ENCODE data around the gene ETNPPL. TPM values are rescaled to one million over a fixed set of nuclear protein-coding genes. Genes with fewer than 3 reads are reported as not detected.

The ETNPPL gene
- total RNA-seq, result 0.41 TPM

DNA sequence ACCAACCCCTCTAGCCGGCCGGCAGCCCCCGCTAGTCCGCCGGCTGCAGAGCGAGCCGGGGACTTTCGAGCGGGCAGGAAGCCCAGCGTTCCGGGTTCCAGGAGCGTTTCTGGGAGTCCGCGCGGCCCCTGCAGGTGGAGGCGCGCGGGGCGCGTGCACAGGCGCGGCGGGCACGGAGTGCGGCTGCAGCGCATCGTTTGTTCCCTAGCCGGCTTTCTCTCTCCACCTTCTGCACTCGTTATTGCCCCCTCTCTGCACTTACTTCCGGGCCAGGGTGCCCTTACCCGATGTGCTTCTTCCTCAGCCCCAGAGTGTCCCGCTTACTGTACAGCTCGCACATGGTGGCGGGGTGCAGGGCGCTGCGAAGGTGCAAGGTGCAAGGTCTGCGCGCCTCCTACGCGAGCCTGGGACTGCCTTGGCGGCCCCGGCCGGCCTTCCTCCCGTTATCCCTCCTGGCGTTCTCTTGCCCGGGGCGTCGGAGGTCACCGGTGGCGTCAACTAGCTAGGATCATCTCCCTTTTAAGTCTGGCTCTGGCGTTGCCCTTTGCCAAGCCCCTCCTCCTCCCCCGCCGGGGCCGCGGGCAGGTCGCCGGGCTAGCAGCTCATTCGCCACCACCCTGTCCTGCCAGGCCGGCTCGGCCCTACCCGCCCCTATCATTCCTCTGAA, at the start of gene ETNPPL:
Gene ETNPPL (minus strand): TSS at position 495 of the 667 bp plus-strand sequence. CDS start 155 bp downstream, at position 340.
- FAIRE-seq, result no peak
- peak in 1 of 2 donors; percentile 41 for DNase-seq (ENCODE audit: low spot score in 2 of 2)

DNA sequence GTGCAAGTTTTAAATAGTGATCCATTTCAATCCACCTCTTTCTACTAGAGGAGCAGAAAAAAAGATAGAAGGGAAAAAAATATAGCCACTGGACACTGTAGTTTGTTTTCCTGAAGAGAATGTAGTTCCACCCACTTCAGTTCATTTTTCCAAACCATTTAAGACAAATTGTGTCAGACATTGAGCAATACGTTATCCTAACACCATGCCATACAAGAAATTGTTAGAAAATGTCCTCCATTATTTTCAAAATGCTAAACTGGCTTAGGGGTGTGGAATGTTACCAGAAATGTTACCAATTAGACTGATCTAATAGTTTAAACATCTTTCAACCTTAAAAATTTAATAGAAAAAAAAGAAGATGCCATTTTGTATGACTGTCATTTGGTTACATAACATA, 48.6 kb upstream of the ETNPPL start:
- no peak for FAIRE-seq

DNA sequence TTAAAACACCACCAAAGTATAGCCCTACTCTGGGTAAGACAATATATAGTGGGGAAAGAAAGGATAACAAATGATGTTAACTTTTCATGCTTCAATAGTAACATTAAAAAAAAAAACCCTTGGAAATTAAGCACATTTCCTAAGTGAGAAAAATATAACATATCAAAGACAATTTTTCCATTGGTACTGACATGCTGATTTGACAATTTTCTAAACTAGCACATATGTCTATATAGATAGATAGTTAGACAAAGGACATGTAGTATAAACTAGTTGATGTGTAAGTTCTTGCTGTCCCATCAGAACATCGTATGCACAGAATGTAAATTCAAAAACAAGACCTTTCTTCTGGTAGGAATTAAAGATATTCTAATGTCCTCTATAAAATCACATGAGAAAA, 47.2 kb upstream of the ETNPPL start:
- no peak for DNase-seq (ENCODE audit: low spot score in 2 of 2)
- no peak for FAIRE-seq

More for the DNA sequence above, 48.6 kb upstream of the ETNPPL start:
- DNase-seq (ENCODE audit: low spot score in 2 of 2), result no peak

DNA sequence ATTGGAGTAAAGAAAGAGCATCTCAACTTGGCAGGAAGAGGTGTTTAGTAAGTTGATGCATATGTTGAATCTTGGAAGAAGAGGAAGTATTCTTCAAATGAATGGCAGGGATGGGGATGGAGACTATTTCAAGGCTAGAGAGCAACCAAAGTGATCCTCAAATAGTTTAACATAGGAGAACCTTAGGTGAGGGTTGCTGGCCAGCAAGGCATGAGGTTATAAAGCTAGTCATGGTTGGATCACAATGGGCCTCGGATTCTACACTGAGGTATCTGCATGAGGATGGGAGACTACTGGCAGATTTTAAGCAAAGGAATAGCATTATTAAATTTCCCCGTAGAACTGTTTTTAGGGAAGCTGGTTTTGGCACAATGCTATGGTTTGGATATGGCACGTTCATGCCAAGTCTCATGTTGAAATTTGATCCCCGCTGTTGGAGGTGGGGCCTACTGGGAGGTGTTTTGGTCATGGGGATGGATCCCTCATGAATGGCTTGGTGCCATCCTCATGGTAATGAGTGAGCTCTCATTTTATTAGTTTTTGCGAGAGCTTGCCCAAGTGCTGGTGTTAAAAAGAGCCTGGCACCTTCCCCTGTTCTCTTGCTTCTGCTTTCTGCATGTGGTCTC, 41.9 kb upstream of the ETNPPL start:
- DNase-seq (ENCODE audit: low spot score in 2 of 2), result no peak
- FAIRE-seq, result no peak

DNA sequence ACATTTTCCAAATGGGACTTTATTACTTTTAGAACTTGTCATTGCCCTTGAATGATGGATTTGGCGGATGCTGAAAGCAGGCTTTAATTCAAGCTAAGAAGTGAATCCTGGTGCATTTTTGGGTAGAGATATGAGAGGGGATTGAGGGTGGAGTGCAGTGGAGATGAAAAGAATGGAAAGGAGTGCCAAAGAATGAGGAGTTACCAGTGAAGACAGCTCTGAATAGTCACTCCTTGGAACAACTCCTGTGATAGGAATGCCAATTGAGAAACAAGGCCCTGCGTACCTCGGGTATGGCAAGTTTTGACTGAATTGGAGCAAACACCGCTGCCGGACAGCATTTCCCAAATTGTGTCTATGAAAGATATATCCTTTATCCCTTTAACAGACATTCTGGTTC, 36.5 kb upstream of the ETNPPL start:
- FAIRE-seq (no peak), DNase-seq (ENCODE audit: low spot score in 2 of 2) (no peak)

DNA sequence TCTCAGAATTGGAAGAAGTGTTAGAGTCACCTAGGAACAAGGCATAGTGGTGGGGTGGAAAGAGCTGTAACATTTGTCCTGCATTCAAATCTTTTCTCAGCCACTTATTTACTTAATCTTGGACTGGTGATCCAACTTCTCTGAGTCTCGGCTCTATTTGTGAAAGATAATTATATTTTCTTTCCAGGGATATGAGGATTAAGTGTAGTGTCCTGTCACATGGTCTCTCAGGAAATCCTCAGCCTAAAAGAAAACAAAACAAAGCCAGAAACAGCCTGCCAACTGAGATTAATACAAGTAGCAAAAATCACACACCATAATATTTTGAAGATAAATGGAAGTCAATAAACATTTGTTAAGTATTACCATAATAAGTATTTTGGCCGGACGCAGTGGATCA, 33.3 kb upstream of the ETNPPL start:
- no peak for DNase-seq (ENCODE audit: low spot score in 2 of 2)

DNA sequence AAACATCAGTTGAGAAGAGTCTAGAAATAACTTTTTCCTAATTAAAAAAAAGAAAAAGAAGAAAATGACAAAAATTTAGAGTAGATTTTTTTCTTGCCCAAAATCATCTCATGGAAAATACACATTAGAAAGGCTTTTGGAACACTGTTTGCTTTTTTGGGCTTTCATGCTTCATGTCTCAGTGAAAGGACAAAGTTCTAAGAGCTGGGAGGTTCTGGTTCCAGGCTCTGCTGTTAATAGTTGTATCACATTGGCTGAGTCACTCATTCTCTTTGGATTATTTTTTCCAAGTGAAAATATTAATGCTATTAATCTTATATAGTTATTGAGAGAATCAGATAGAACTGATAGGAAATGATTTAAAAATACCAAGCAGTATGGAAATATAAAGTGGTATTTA, 32.9 kb upstream of the ETNPPL start:
- no peak for FAIRE-seq
- DNase-seq (ENCODE audit: low spot score in 2 of 2), result no peak

More for the DNA sequence above, 33.3 kb upstream of the ETNPPL start:
- no peak for FAIRE-seq

DNA sequence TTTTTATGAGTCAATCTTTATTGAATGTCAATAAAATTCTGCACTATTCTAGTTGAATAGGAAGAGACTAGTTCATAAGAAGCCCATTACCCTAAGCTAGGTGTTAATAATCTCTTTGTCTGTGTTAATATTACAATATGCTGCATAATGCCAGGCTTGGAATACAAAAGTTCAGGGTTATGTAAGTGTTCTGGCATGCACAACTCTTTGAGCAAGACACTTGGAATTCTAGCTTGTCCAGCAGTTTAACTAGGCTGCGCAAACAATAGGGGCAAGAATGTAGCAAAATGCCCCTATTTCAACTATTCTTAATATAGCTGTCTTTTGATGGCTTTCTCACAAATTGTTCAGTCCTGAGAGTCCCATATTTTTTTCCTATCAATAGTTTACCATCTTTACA, 31.3 kb upstream of the ETNPPL start:
- DNase-seq (ENCODE audit: low spot score in 2 of 2) (no peak), FAIRE-seq (no peak)

DNA sequence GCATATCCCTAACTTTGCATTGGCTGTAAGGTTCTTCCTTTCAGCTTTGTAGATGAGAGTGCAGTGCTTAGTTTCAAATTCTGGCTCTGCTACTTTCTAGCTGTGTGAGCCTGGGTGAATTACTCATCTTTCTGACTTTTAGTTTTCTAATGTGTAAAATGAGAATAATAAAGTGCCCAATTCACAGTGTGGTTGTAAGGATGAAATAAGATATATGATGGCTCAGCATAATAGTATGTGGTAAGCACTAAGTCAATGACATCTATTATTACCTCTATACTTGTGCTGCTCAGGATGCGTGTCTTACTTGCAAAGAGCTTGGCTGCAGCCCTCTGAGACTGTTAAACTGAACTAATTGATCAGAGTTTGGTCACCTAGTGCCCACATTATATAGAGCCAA, 30.6 kb upstream of the ETNPPL start:
- DNase-seq (ENCODE audit: low spot score in 2 of 2) (no peak), FAIRE-seq (no peak)

DNA sequence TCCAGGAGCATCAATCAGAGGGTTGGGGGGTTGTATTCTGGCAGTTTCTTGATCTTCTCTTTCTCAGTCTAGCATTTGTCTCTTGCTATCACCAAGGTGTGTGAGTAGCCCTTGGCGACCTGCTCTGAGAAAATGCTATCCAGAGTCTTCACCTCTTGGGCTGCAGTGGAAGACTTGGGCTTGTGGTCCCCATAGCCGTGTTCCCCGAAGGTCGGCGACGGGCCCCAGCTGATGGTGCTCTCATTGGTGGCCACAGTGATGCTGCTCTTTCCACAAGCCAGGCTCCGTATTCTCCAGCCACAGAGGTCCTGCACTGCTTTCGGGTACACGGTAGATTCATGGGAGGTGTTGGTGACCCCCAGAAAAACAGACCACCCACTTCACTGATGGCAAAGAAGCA, 25.9 kb upstream of the ETNPPL start:
- no peak for DNase-seq (ENCODE audit: low spot score in 2 of 2)
- FAIRE-seq, result no peak

DNA sequence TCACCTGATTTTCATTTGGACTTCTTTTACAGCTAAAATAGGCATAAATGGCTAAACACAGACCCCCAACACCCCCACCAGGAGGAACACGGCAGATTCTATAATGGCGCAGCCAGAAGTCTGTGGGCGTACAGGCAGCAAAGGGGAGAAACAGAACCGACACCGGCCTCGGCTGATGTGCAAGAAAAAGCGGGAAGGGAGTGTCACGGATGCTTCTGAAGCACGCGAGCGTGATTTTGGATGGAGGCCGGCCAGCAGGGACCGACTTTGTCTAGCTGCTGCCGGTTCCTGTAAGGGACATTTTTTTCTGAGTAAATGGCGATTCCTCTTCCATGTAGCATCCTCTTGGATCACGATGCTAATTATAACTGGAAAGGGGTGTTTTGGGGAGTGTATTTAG, 24.9 kb upstream of the ETNPPL start:
- FAIRE-seq (no peak), DNase-seq (ENCODE audit: low spot score in 2 of 2) (no peak)

DNA sequence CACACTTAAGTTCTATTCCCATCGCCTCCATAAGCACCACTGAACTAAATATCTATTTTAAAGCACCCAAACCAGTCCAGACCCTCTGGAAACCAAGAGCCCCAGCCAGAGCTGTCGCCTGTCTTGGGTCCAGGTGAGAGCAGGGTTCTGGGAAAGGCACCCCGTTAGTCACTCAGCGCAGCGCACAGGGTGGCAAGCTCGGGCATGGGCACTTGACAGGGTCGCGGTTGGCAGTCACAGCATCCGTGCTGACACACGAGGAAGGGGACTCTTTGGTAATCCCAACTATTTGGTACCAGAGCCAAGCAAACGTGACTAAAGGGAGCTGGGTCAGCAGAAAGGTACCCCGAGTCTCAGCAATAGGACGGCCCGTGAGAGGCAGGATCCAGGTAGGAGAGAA, 24.3 kb upstream of the ETNPPL start:
- DNase-seq (ENCODE audit: low spot score in 2 of 2), result no peak
- FAIRE-seq, result no peak

DNA sequence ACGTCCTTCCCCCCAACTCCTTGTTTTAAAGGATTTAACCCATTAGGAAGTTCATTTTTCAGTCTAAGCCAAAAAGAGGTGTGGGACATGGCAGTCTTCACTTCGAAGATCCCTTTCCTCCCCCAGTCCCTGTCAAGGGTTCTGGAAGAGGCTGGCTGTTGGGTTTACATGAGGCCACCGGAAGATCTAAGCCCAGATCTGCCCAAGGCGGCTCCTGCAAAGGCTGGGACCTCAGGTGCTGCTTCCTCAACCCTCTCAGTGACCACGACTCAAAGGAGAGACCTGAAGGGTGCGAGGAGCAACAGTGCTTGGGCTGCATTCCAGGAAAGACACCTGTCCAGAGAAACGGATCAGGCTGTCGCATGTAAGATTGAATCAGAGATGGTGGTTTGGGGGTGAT, 23.5 kb upstream of the ETNPPL start:
- no peak for DNase-seq (ENCODE audit: low spot score in 2 of 2)
- FAIRE-seq, result no peak

DNA sequence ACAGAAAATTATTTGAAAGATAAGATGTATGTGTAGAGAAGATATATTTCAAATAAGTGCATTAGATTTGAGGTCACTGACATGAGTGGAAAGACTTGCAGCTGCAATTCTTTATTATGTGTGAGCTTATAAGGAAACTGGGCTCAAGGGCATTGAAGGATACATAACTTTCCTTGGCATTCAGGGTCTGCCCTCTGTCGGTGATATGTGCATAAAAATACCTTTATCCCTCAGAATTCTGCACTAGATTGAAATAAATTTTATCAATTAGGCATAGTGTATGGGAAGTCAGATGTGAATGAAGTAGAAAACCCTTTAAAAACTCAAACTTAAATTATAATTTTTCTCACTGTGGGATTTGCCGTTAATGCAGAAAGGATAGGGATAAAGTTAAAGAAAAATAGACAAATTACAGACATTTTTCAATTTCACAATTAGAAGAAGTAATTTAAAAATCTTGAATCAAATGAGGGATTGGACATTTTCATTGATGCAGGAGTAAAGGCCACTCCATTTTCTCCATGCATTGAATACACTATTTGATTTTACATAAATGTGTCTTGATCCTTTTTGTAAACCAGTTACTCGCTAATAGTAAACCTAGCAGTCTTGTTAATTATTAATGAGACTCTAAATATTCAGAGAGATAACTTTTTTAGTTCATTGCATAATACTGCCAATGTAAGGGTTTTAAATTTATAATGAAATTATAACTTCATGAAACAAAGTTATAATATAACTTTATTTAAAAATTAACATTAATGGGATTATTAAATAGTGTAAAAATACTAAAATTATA, 21.0 kb upstream of the ETNPPL start:
- DNase-seq (ENCODE audit: low spot score in 2 of 2) (no peak), FAIRE-seq (peak; percentile 59)

DNA sequence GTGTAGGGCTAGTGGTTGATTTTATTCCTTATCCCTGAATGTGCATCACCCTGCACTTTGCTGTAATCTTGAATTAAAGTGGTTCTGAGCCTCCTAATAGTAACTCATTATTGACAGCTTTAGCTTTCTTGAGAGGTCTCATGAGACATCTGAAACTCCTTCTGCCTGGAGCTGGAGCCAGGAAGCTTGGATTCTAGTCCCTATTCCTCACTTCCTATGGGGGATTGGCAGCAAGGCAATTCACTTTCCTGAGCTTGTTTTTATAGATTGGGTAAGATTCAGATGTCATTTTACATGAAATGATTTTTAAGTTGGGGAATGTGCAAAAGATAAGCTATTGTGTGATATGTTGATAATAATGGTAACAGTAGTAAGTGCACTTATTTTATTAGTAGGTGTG, 17.1 kb upstream of the ETNPPL start:
- no peak for DNase-seq (ENCODE audit: low spot score in 2 of 2)
- FAIRE-seq, result no peak

DNA sequence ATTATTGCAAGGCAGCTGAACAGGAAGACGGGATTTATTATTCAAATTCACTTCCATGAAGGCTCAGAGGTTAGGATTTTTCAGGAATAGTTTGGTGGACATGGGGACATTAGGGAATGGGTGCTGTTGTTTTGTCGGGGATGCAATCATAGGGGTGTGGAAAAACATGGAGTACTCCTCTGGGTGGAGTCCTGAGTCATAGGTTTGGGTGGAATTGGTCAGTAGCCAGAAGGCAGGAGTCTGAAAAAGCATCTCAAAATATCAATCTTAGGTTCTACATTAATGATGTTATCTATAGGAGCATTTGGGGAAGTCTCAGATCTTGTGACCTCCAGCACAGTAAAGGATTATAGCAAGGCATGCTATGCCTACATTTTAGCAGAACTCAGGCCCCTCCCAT, 14.5 kb upstream of the ETNPPL start:
- FAIRE-seq (no peak), DNase-seq (ENCODE audit: low spot score in 2 of 2) (no peak)

DNA sequence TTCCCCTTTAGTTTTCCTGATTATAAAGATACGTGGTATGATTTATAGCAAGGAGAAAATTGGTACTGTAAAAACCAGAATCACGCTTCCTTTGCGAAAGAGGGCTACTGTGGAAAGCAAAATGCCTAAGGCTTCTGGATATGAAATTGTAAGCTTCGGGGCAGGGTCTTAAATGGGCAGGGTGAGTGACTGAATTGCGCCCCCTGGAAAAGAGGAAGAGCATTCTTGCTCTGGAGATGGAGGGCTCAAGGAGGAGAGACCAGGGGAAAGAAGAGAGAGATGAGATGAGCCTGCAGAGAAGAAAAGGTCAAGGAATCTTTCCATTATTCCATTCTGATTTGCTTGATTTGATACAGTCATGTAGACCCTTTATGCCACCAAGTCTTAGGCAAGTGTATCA, 13.1 kb upstream of the ETNPPL start:
- FAIRE-seq, result no peak
- DNase-seq (ENCODE audit: low spot score in 2 of 2), result no peak

DNA sequence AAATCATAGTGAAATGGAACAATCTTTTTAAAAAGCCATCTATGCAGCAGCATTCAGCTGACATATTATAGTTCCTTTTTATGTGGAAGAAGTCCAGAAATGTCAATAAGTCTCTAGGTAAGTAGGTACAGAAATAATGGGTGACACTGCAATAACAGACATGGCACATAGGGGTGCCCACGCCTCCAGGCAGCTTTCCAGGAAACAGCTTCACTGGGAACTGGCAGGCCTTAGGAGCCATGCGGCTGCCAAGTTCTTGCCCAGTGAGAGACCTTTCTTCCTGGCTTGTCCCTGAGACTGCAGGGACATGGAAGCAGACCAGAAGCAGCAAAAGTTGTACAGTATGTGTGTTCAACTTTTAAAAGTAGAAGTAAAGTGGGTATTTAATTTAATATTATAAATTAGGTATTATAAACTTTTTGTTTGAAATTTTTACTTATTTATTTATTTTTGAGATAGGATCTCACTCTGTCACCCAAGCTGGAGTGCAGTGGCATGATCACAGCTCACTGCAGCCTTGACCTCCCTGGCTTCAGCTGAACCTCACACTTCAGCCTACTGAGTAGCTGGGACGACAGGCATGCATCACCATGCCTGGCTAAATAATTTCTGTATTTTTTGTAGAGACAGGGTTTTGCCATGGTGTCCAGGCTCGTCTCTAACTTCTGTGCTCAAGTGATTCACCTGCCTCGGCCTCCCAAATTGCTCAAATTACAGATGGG, 12.1 kb upstream of the ETNPPL start:
- FAIRE-seq (no peak), DNase-seq (ENCODE audit: low spot score in 2 of 2) (no peak)

DNA sequence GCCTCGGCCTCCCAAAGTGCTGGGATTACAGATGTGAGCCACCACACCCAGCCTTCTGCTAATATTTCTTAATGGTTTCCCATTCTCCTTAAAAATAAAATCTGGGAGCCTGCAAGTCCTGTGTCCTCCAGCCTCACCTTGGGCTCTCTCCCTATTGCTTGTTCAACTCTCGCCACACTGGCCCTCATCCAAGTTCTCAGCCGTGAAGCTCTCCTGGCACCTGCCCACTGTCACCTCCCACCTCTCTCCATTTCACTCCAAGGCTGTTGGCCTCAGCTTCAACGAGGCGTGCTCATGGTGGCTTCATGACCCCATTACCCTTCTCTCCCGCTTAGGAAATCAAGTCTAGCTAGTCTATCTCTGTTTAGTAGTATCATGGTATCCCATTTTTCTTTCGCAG, 9.5 kb upstream of the ETNPPL start:
- DNase-seq (ENCODE audit: low spot score in 2 of 2) (no peak), FAIRE-seq (no peak)

DNA sequence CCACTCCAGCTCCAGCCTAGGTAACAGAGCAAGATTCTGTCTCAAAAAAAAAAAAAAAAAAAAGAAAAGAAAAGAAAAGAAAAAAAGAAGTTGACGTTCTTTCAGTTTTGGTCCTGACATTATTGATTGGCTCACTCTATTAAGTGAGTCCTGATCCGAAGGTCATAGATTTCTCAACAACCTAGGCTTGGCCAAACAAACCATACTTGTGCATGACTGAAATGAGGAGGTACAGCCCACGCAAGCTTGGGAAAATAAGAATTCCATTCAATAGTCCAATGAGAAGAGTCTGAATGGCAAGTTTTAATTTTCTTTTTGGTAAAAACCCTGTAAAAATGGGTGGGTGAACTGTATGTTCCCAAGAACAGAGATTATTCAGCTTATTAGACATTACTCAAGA, 3.2 kb upstream of the ETNPPL start:
- DNase-seq (ENCODE audit: low spot score in 2 of 2) (no peak), FAIRE-seq (no peak)

DNA sequence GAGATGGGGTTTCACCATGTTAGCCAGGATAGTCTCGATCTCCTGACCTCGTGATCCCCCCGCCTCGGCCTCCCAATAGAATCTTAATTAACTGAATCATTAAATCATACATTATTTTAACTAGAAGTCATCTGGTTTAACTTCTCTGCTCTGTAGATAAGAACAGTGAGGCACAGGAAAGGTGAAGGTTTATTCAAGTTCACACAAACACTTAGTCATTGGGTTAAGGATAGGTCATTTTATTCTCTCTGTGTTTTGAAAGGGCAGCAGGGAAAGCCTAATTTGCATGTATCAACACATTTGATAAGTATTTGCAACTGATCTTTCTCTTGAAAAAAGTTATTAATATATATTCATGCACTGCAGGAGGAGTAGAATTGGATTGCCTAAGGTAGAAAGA, 1.1 kb upstream of the ETNPPL start:
- FAIRE-seq (no peak), DNase-seq (ENCODE audit: low spot score in 2 of 2) (no peak)

All from frontal cortex (tissue), 4 donors.